Activated CD8-positive, alpha-beta memory T cell treated with anti-CD3 and anti-CD28 coated beads for 36 hours (primary cell): ENCODE data around the gene CXCR2. TPM values are rescaled to one million over a fixed set of nuclear protein-coding genes. Genes with fewer than 3 reads are reported as not detected.

Source experiments
- CTCF ChIA-PET: fragments of 350-600 bp; sonication (Branson Sonifier 250); formaldehyde crosslinking; loops from one replicate; lab custom pipeline; 2021; ENCODE audit warnings: antibody characterized with exemption; lab: Charles Lee
- POLR2A ChIA-PET: fragments of 350-600 bp; sonication (Branson Sonifier 250); formaldehyde crosslinking; loops from one replicate; lab custom pipeline; 2021; ENCODE audit warnings: antibody characterized with exemption; lab: Charles Lee
- total RNA-seq, 2 experiments: library from RNA; stranded (reverse); gene quantifications; one replicate each; pipeline ENCODE4 v1.2.3, GENCODE V29; 2021

CXCR2 gene
- total RNA-seq, 2 experiments from 2014 or later: not detected

- ChIA-PET CTCF (no interaction called here), POLR2A (no interaction called here)
Measured at GRCh38 chr2:218128781-218129457, 3.1 kb downstream of the CXCR2 start.

- ChIA-PET CTCF (no interaction called here), POLR2A (no interaction called here)
Measured at GRCh38 chr2:218129458-218130135, 3.8 kb downstream of the CXCR2 start.

DNA sequence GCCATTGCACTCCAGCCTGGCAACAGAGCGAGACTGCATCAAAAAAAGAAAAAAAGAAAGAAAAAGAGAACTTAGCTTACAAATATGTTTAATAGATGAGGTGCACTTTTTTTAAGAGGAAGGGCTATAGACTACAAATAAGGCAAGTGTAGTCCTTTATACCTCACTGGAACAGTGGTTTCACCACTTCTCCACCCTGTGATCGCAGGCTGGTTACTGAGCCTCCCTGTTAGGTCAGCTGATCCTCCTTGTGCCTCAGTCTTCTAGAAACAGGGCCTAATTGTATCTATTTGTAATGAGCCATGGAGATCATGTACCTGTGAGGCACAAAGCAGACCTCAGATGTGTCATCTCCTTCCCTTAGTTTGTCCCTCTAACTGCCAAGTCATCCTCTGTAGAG lies 4.5 kb downstream of the CXCR2 start:
- ChIA-PET CTCF (no interaction called here), POLR2A (no interaction called here)

- POLR2A ChIA-PET: no interaction called here
- CTCF ChIA-PET: no interaction called here
Measured at GRCh38 chr2:218130822-218131221, 5.0 kb downstream of the CXCR2 start.

DNA sequence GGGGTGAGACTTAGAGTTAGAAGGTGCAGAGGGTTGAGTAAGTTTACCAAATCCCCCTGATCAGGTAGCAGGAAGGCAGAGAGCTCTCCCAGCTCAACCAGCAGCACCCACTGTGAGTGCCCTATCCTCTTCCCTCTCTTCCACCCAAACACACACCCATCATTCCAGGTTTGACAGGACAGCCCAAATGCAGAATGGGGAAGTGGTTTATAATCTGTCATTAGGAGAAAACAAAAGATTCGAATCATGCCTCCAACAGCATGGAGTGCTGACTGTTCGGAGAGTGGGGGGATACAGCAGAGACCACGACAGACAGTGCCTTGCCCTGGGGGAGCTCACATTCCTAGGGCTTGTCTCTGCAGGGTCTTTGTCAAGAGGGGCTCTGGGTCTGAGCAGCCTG lies 11.7 kb downstream of the CXCR2 start:
- ChIA-PET CTCF (no interaction called here), POLR2A (no interaction called here)

DNA sequence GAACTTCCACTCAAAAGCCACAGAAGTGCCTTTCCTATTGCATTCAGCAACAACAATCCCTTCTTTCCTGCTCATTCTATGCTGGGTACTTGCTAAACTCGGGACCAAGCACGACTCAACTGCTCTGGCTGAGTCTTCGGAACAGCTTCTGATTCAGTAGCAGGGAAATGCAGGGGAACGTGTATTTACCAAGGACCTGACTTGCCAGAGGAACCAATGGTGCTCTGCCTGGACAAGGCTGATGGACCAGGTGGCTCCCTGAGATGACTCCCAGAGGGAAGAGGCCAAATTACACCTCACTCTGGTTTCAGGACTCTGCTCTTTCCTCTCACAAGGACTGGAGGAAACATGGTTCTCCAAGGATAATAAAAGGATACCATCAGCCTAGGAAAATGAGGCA lies 12.2 kb downstream of the CXCR2 start:
- ChIA-PET CTCF (no interaction called here), POLR2A (no interaction called here)

DNA sequence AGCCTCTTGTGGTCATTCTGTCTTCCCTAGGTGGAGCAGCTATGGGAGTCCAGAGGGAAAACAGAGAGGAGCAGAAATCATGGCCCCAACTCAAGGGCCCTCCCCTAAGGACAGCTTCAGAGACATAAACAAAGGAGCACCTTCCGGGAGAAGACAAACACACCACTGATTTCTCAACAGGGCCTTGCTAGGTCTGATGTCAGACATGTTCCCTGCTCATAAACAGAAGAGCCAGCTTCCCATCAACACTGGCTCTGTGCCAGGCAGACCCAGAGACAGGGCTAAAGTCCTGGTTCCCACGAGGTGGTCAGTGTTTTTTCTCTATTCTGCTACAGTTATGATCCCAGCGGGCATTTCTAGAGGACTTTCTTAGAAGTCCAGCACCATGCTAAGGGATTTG lies 19.3 kb downstream of the CXCR2 start:
- CTCF ChIA-PET: no interaction called here
- POLR2A ChIA-PET: no interaction called here

DNA sequence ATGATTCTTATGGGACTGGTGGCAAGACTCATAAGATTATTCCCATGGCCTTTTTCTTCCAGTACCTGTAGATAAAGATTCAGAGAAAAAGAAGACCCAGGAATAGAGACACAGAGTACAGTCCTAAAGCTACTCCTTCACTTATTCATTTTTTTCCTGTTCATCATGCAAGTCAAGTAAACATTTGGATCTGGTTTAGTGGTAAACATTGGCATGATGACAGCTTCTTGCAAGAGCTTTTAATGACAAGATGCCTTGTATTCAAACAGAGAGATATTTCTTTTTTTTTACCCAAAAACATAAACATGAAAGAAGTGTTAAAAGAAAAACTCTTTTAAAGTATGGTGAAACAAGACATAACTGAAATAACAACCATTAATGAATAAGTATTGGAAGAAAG lies 20.2 kb downstream of the CXCR2 start:
- ChIA-PET CTCF (no interaction called here), POLR2A (no interaction called here)

DNA sequence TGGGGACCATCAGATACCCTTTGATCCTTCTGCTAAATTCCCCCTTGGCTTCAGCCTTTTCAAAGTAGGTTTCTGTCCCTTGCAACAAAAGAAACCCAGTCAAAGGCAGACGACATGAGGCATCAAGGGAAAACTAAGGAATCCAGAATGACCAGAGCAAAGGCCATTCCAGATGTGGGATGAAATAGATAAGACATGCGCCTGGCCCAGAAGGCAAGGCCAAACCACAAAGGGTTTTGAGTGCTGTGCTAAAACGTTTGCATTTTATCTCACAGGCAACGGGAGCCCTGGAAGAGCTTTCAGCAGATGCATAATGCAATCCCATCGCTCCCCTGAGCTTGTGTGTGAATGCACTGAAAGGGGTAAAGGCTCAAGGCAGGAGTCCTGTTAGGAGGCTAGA lies 23.3 kb downstream of the CXCR2 start:
- CTCF ChIA-PET: no interaction called here
- POLR2A ChIA-PET: no interaction called here

DNA sequence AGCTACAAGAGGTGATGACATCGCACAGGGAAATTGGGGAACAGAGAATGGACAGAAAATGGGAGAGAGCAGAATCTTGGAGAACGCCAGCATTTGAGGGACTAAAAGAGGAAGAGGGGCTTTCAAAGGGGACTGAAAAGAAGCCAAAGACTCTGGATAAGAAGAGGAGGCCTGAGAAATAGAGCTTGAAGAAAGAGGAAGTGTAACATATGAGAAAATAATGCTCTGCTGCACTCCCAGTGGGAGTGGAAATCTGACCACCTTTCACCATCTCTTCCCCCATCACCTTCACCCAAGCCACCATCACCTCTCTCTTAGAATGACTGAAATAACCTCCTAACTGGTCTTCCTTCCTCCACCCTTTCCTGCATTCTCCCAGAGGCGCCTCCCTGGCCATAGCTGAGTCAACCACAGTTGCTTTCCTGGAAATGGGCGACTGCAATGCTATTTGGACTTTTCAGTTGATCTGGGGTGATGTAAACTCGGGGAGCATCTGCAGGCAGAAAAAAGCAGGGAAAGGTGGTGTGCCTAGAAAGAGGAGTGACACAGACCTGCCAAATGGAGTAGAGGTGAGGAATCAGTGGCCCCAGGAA lies 24.1 kb downstream of the CXCR2 start:
- ChIA-PET CTCF (interaction anchor here (0.6 kb wide), 1 partner anchor 1360 kb away, joined by 3 read pairs; no protein-coding TSS in a partner anchor), POLR2A (no interaction called here)

DNA sequence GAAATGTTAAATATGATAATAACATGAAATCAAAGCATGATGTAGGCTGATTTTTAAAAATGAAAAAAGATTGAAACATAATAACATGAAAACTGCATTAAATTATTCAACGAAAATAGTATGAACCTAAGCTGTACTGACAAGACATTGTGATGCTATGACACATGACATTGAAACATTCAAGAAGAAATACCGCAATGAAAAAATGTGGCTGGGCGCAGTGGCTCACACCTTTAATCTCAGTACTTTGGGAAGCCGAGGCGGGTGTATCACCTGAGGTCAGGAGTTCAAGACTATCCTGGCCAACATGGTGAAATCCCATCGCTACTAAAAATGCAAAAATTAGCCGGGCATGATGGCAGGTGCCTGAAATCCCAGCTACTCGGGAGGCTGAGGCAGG lies 26.3 kb downstream of the CXCR2 start:
- ChIA-PET POLR2A (no interaction called here), CTCF (no interaction called here)

- ChIA-PET CTCF (no interaction called here), POLR2A (no interaction called here)
Measured at GRCh38 chr2:218152777-218153176, 26.9 kb downstream of the CXCR2 start.

- ChIA-PET CTCF (no interaction called here), POLR2A (no interaction called here)
Measured at GRCh38 chr2:218155953-218156479, 30.2 kb downstream of the CXCR2 start.

DNA sequence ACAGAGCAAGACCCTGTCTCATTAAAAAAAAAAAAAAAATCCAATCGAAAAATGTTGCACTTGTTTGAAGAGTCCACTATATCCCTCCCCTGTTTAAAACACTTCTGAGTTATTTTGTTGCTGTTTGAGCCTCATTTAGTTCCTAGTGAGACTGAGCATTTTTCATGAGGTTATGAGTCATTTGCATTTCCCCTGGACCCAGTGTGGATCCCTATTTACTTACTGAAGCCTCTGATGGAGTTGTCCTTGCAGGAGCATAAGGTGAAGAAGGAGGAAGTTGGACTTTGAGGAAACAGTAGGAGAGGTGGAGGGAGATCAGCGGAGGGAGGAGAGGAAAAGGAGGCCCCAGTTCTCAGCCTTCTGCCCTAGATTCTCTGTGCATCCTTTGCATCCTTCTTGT lies 35.8 kb downstream of the CXCR2 start:
- ChIA-PET POLR2A (interaction anchor here (1.2 kb wide), 1 partner anchor 8 kb away, joined by 5 read pairs; no protein-coding TSS in a partner anchor), CTCF (no interaction called here)

DNA sequence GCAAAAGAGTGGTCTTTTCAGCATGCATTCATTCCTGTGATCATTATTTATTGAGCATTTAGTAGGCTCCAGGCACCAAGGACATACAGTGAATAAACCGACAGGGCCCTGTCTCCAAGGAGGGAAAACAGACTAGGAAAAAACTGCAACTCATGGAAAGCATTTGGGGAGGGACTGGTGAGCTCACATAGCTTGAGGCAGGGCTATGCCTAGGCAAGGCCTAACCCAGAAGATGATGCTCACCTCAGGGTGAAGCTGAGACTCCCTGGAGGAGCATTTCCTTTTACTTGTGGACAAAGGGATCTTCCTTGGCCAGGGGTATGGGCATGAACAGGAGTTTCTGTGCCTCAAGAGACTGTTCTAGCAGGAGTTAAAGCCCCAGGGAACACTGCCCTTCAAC lies 37.0 kb downstream of the CXCR2 start:
- POLR2A ChIA-PET: interaction anchor here (1.2 kb wide), 1 partner anchor 9 kb away, joined by 5 read pairs; no protein-coding TSS in a partner anchor

GRCh38 chr2:218166791-218167190 lies 41.0 kb downstream of the CXCR2 start, which contains the start of gene CXCR1:
Gene CXCR1 (minus strand): TSS chr2:218166962. CDS start chr2:218165211, 1,751 bp downstream.
- ChIA-PET POLR2A (no interaction called here), CTCF (interaction anchor here (0.8 to 2.2 kb wide), 3 partner anchors 10 to 91 kb away, joined by 3 to 7 read pairs (median 3); no protein-coding TSS in a partner anchor)

More for the DNA sequence above, 37.0 kb downstream of the CXCR2 start:
- CTCF ChIA-PET: no interaction called here

DNA sequence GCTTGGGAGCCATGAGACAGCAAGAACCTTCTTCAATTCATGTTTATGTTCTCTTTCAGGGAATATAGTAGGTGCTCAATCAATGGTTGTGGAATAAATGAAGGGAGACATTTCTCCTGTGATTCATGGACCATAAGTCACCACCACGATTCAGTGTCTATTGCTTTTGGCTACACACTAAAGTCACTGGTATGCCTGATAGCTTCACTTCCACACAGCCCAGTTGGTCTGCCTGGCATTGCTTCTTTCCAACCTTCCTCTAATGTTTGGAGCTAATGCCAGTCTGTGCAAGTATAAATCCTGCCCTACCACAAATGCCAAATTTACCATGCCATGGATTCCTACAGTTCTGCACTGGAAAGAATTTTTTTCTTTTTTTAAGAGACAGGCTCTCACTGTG lies 42.2 kb downstream of the CXCR2 start:
- ChIA-PET POLR2A (no interaction called here), CTCF (interaction anchor here (2.2 kb wide), 1 partner anchor 14 kb away, joined by 7 read pairs; no protein-coding TSS in a partner anchor)

DNA sequence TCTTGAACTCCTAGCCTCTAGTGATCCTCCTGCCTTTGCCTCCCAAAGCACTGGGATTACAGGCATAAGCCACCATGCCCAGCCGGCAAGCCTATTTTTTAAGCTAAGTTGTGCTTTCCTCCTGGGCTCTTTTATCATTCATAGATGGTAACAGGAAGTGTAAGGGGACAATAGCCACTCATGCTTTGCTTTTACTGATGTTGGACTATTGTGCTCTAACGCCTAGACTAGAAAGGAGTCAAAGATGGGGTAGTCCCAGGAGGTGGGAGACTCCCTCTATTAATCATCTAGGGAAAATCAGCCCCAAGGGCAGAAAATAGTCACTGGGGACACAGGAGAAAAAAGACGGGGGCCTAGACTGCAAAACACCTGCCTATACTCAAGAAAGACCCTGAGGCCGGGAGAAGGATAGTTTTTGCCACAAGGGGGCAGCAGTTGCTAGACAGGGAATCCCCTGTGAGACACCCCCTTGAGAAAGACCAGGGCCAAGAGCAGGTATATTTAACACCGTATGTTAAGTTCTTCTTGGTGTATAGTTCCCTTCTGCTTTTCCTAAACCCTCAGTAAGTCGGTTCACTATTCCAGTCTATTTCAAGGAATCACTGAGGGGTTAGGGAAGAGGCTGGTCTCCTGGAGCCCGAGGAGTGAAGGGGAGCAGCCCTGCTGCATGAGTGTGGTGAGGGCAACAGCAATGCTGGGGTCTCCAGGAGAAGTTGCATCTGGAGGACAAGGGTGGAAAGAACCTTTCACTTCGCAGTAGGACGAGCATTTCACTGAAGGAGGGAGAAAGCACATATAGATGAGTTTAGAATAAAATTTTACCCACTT lies 43.0 kb downstream of the CXCR2 start:
- POLR2A ChIA-PET: no interaction called here

More for the DNA sequence above, 43.0 kb downstream of the CXCR2 start:
- CTCF ChIA-PET: interaction anchor here (1.1 to 2.2 kb wide), 2 partner anchors 13 to 52 kb away, joined by 3 to 7 read pairs; no protein-coding TSS in a partner anchor
